ENCODE measurements around the gene NPAS2. TPM values are rescaled to one million over a fixed set of nuclear protein-coding genes. Genes with fewer than 3 reads are reported as not detected.

NPAS2 gene
- total RNA-seq, 2 donors from 2014 or later: 24.2 to 45.8 TPM

- no peaks in the 10 kb centered on the region for H3K27me3 ChIP-seq (replicated peaks; ENCODE audit: insufficient read depth)
- H3K36me3 ChIP-seq: no peaks in the 10 kb centered on the region
- H3K4me1 ChIP-seq (replicated peaks): no peaks in the 10 kb centered on the region
- no peak for TF ChIP-seq POLR2AphosphoS5 (IDR thresholded peaks at IDR 0.05)
- TF ChIP-seq POLR2A (IDR thresholded peaks at IDR 0.05): no peak
- TF ChIP-seq CTCF (IDR thresholded peaks at IDR 0.05): no peak
- no peak for DNase-seq (ENCODE audit: low spot score)
- intact Hi-C loops (cut with DNase I): no loop called here
- no peak overlapping the region for H3K4me3 ChIP-seq
- 80% methylated on average over 9 of the region's 9 CpGs for WGBS
- no peaks in the 10 kb centered on the region for H3K9me3 ChIP-seq
- no peak overlapping the region for H3K27ac ChIP-seq
Observed at GRCh38 chr2:100802066-100802465, 17.9 kb upstream of the NPAS2 start.

- DNase-seq (ENCODE audit: low spot score): no peak
- 76% methylated on average over 6 of the region's 6 CpGs for WGBS
Observed at GRCh38 chr2:100803334-100803733, 16.6 kb upstream of the NPAS2 start.

GRCh38 chr2:100806550-100806949 is 13.4 kb upstream of the NPAS2 start:
- Histone ChIP-seq H3K36me3 (no peaks in the 10 kb centered on the region), H3K4me1 (replicated peaks) (no peaks in the 10 kb centered on the region), H3K9me3 (no peaks in the 10 kb centered on the region), H3K4me3 (no peak overlapping the region), H3K27ac (no peak overlapping the region), H3K27me3 (replicated peaks; ENCODE audit: insufficient read depth) (no peaks in the 10 kb centered on the region)
- TF ChIP-seq CTCF (IDR thresholded peaks at IDR 0.05) (no peak), POLR2A (IDR thresholded peaks at IDR 0.05) (no peak), POLR2AphosphoS5 (IDR thresholded peaks at IDR 0.05) (no peak)
- intact Hi-C loops (cut with DNase I): no loop called here
- WGBS: 93% methylated on average over 3 of the region's 3 CpGs
- no peak for DNase-seq (ENCODE audit: low spot score)

More at GRCh38 chr2:100803334-100803733, 16.6 kb upstream of the NPAS2 start:
- no peak overlapping the region for H3K4me3 ChIP-seq
- H3K36me3 ChIP-seq: no peaks in the 10 kb centered on the region
- no peaks in the 10 kb centered on the region for H3K4me1 ChIP-seq (replicated peaks)
- H3K27ac ChIP-seq: no peak overlapping the region
- no peaks in the 10 kb centered on the region for H3K9me3 ChIP-seq
- no peak for TF ChIP-seq CTCF (IDR thresholded peaks at IDR 0.05)
- TF ChIP-seq POLR2AphosphoS5 (IDR thresholded peaks at IDR 0.05): no peak
- no peak for TF ChIP-seq POLR2A (IDR thresholded peaks at IDR 0.05)
- intact Hi-C loops (cut with DNase I): no loop called here
- no peaks in the 10 kb centered on the region for H3K27me3 ChIP-seq (replicated peaks; ENCODE audit: insufficient read depth)

- DNase-seq (ENCODE audit: low spot score): no peak
- Histone ChIP-seq H3K9me3 (no peaks in the 10 kb centered on the region), H3K36me3 (no peaks in the 10 kb centered on the region), H3K27me3 (replicated peaks; ENCODE audit: insufficient read depth) (no peaks in the 10 kb centered on the region), H3K4me1 (replicated peaks) (no peaks in the 10 kb centered on the region), H3K27ac (no peak overlapping the region), H3K4me3 (no peak overlapping the region)
- no peak for TF ChIP-seq POLR2AphosphoS5 (IDR thresholded peaks at IDR 0.05)
- no peak for TF ChIP-seq CTCF (IDR thresholded peaks at IDR 0.05)
- TF ChIP-seq POLR2A (IDR thresholded peaks at IDR 0.05): no peak
- 91% methylated on average over 4 of the region's 4 CpGs for WGBS
- intact Hi-C loops (cut with DNase I): no loop called here
Observed at GRCh38 chr2:100807707-100808106, 12.2 kb upstream of the NPAS2 start.

GRCh38 chr2:100808582-100808981 is 11.4 kb upstream of the NPAS2 start:
- H3K36me3 ChIP-seq: no peaks in the 10 kb centered on the region
- no peak overlapping the region for H3K4me3 ChIP-seq
- no peaks in the 10 kb centered on the region for H3K27me3 ChIP-seq (replicated peaks; ENCODE audit: insufficient read depth)
- H3K27ac ChIP-seq: no peak overlapping the region
- 97% methylated on average over 4 of the region's 4 CpGs for WGBS
- no peaks in the 10 kb centered on the region for H3K9me3 ChIP-seq
- intact Hi-C loops (cut with DNase I): no loop called here
- H3K4me1 ChIP-seq (replicated peaks): no peaks in the 10 kb centered on the region
- no peak for DNase-seq (ENCODE audit: low spot score)
- TF ChIP-seq POLR2A (IDR thresholded peaks at IDR 0.05) (no peak), POLR2AphosphoS5 (IDR thresholded peaks at IDR 0.05) (no peak), CTCF (IDR thresholded peaks at IDR 0.05) (no peak)
